Measurements from ENCODE around the gene SLC43A3.

The SLC43A3 gene

GRCh38 chr11:57426439-57426928 lies 437 bp downstream of the SLC43A3 start:
- no peak for DNase-seq

- DNase-seq: no peak
Measured at GRCh38 chr11:57425565-57426438, 1.1 kb downstream of the SLC43A3 start.

DNA sequence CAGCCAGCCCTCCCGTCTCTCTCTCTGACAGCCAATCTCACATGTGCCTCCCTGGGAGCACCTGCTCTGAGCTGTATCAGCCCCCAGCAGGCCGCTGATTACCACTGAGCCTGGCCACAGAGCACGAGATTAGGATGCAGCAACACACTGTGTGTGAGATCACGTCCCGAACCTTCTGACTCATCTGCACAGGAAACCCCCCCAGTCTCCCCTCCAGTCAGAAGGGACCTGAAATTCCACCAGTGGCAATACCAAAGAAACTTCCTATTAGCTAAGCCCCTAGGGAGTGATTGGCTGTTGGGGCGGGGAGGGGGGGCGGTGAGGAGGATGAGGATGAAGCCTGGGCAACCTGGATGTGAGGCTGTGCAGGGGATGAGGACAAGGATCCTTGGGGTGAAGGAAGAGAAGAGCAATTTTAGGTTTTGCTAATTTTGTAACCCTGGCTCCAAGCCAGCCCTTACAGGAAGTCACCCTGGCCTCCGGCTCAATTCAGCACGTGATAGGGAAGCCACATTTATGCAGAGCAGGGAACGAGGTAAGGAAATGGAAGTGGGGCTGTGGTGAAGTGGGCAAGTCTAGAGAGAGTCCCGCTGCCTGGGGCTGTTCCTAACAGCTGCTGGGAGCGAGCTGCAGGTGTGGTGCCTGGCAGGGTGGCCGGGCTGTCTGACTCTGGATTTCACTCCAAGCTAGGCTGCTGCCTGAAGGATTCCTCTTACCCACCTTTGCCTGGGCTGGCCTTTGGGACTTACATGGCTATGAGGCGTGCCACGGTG lies 1.9 kb downstream of the SLC43A3 start:
- no peak for DNase-seq

DNA sequence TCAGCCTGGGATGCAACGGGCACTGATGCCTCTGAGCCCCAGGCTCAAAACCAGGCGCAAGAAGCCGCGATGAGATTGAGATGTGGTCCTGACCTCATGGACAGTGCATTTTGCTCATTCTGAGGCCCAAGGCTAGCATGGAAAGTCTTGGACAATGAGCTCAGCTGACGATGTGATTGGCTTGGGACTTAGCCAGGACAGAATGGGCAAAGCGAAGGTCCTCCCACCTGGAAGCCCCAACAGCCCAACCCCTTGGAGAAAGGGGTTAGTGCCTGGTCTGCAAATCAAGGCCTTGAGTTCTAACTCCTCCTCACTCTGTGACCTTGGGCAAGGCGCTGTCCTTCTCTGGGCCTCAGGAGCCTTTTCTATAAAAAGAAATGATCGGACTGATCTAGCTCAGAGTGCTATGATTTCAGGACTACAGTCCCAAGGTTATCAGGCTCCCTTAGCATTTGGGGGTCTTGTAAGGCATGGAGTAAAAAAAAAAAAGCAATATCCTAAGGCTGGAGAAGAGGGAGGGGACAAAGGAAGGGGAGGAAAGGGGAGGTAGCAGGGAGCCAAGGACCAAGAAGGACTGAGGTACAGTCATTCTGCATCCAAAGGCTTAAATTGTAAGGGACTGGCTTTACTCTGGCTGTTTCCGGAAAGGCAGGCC lies 2.7 kb downstream of the SLC43A3 start:
- DNase-seq: no peak

- no peak for DNase-seq
Measured at GRCh38 chr11:57422669-57423068, 4.3 kb downstream of the SLC43A3 start.

DNA sequence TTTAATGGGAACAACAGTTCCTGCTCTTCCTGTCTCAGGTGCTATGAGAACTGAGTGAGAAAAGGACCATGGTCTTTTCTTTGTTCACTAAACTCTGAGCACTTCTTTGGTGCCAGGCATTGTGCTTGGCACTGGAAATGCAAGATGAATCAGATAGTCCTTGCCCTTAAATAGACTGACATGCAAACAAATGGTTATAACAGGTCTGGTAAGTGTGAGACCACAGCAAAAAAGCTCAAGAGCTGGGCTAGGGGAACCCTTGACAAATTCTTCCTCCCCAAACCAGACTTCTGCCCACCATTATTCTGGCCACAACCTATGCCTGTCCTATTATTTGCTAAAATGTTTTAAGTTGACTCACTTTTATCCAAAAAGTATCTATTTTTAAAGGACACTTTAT lies 5.1 kb downstream of the SLC43A3 start:
- no peak for DNase-seq

- DNase-seq: no peak
Measured at GRCh38 chr11:57421066-57421465, 5.9 kb downstream of the SLC43A3 start.

DNA sequence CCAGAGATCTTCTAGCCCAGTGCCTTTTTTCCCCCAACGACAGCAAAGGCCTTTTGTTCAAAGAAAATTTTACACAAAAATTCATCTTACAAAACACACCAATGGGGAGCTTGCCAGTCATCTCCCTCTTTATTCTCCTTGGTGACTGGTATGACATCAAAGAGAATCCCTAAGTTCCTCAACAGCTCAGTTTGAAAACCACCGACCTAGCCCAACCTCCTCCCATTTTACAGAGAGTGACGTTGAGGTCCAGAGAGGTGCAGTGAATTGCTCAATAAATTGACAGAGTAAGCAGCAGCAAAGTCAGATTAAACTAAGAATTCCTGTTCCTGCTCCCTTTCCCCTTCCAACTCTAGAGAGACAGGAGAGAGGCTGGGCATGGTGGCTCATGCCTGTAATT lies 7.8 kb downstream of the SLC43A3 start:
- DNase-seq: no peak

GRCh38 chr11:57418131-57418530 lies 8.8 kb downstream of the SLC43A3 start:
- no peak for DNase-seq

DNA sequence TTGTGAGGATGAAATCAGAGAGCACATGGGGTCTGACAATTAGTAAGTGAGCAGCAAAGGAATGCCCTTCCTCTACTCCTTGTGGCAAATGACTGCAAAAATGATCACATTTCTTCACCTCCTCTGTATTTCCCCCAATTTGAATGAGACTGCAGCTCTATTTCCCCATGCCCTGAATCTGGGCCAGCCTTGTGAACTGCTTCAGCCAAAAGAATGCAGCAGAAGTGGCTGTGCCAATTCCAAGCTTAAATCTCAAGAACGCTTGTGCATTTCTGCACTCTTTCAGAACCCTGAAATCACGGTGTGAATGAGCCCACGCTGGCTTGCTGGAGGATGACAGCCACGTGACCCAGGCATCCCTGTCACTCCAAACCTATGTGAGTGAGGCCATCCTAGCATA lies 9.9 kb downstream of the SLC43A3 start:
- DNase-seq: no peak

DNA sequence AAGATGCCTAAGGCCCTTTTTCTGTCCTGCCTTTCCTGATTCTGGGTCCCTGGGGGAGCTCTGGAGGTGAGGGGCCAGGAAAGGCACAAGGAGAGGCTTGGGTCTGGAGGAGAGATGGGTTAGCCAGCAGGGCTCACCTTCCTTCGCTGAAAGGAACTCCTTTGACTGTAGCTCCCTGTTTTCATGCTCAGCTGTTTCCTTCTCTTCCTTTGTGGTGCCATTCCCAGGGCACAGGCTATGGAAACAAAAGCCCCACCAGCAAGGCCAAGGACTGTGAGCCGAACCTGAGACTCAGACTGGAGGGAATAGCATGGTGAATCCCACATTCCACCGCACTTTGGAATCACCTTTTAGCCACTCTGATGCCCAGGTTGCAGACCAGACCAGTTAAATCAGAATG lies 10.5 kb downstream of the SLC43A3 start:
- no peak for DNase-seq

GRCh38 chr11:57414612-57415212 lies 12.2 kb downstream of the SLC43A3 start:
- DNase-seq: no peak

GRCh38 chr11:57413681-57414080 lies 13.2 kb downstream of the SLC43A3 start:
- DNase-seq: no peak

GRCh38 chr11:57410287-57410686 lies 16.6 kb downstream of the SLC43A3 start:
- DNase-seq: no peak

- DNase-seq: no peak
Measured at GRCh38 chr11:57409321-57410100, 17.4 kb downstream of the SLC43A3 start.

GRCh38 chr11:57408771-57409170 lies 18.1 kb downstream of the SLC43A3 start:
- DNase-seq: no peak

DNA sequence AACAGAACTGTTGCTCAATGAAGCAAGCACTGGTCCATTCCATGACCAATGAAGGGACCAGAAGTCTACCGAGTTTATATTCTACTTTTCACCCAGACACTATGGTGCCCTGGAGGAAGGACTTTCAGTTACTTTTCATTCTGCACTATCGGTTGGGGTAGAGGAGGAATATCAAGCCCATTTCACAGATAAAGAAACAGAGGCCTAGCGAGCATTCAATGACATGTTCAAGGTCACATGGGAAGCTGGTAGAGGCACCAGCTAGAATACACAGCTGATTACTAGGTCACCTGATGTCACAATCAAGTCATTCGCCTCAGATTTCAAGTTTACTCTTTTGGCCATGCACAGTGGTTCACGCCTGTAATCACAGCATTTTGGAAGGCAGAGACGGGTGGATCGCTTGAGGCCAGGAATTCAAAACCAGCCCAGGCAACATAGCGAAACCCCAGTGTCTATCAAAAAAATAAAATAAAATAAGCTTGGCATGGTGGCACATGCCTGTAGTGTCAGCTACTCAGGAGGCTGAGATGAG lies 18.9 kb downstream of the SLC43A3 start:
- DNase-seq: no peak

GRCh38 chr11:57407010-57407920 lies 19.7 kb downstream of the SLC43A3 start:
- no peak for DNase-seq

GRCh38 chr11:57406337-57406904 lies 20.5 kb downstream of the SLC43A3 start:
- no peak for DNase-seq

GRCh38 chr11:57405271-57405860 lies 21.6 kb downstream of the SLC43A3 start:
- no peak for DNase-seq

Measured in NCI-H524 treated with DMSO at 0.1 percent for 48 hours (cell line).